Femur (tissue), 1 donor: Measurements from ENCODE around the gene MAP3K9.
"Not testable (repeated sequence)": the region's sequence is repeated elsewhere in the genome, so short reads cannot be mapped to it uniquely, and the experiment has no call there.

Experiments used
- DNase-seq: peaks from one replicate; pipeline ENCODE4 v3.0.0-alpha.2; 2017

MAP3K9 gene

GRCh38 chr14:70721542-70721941 is 87.8 kb downstream of the MAP3K9 start:
- DNase-seq: no peak

- no peak for DNase-seq
These were observed 90.8 kb downstream of the MAP3K9 start for GRCh38 chr14:70718383-70719118.

GRCh38 chr14:70716958-70717357 is 92.4 kb downstream of the MAP3K9 start:
- DNase-seq: no peak

- DNase-seq: no peak
These were observed 92.8 kb downstream of the MAP3K9 start for GRCh38 chr14:70716483-70716882.

GRCh38 chr14:70714055-70714550 is 95.2 kb downstream of the MAP3K9 start:
- DNase-seq: no peak

- no peak for DNase-seq
These were observed 95.8 kb downstream of the MAP3K9 start for GRCh38 chr14:70713511-70713916.

- no peak for DNase-seq
These were observed 96.2 kb downstream of the MAP3K9 start for GRCh38 chr14:70713096-70713495.

GRCh38 chr14:70711451-70711850 is 97.9 kb downstream of the MAP3K9 start:
- DNase-seq: no peak

GRCh38 chr14:70709726-70710382 is 99.5 kb downstream of the MAP3K9 start:
- no peak for DNase-seq

- DNase-seq: no peak
These were observed 100.4 kb downstream of the MAP3K9 start for GRCh38 chr14:70708717-70709570.

- no peak for DNase-seq
These were observed 101.9 kb downstream of the MAP3K9 start for GRCh38 chr14:70707138-70708038.

- DNase-seq: no peak
These were observed 103.1 kb downstream of the MAP3K9 start for GRCh38 chr14:70706177-70706576.

- DNase-seq: no peak
These were observed 104.4 kb downstream of the MAP3K9 start for GRCh38 chr14:70704960-70705359.

- not testable (repeated sequence) for DNase-seq
These were observed 105.6 kb downstream of the MAP3K9 start for GRCh38 chr14:70703621-70704168.

- no peak for DNase-seq
These were observed 107.2 kb downstream of the MAP3K9 start for GRCh38 chr14:70702161-70702560.

GRCh38 chr14:70701610-70702009 is 107.7 kb downstream of the MAP3K9 start:
- no peak for DNase-seq

- DNase-seq: no peak
These were observed 108.2 kb downstream of the MAP3K9 start for GRCh38 chr14:70700955-70701585.

- DNase-seq: no peak
These were observed 109.7 kb downstream of the MAP3K9 start for GRCh38 chr14:70699646-70700045.

- DNase-seq: no peak
These were observed 111.0 kb downstream of the MAP3K9 start for GRCh38 chr14:70698288-70698687.

- no peak for DNase-seq
These were observed 111.6 kb downstream of the MAP3K9 start for GRCh38 chr14:70697701-70698100.

- no peak for DNase-seq
These were observed 113.3 kb downstream of the MAP3K9 start for GRCh38 chr14:70696026-70696425.
